Stimulated activated CD4-positive, alpha-beta T cell treated with anti-CD3 and anti-CD28 coated beads, Interleukin-4, amount 100 ng/mL, for 1 hour (primary cell): ENCODE results near the gene LRRC70.
"Not testable (repeated sequence)": the region's sequence is repeated elsewhere in the genome, so short reads cannot be mapped to it uniquely, and the experiment has no call there.

Experiments
- DNase-seq: peaks from one replicate; pipeline ENCODE4 v3.0.0-alpha.2; 2020

Gene LRRC70

GRCh38 chr5:62608529-62609511, 30.2 kb downstream of the LRRC70 start:
- DNase-seq = no peak

- no peak for DNase-seq
Measured at GRCh38 chr5:62614355-62614754, 35.7 kb downstream of the LRRC70 start.

GRCh38 chr5:62616615-62617277, 38.1 kb downstream of the LRRC70 start:
- DNase-seq = no peak

- DNase-seq = no peak
Measured at GRCh38 chr5:62617943-62618342, 39.3 kb downstream of the LRRC70 start.

GRCh38 chr5:62620761-62621160, 42.1 kb downstream of the LRRC70 start:
- no peak for DNase-seq

- no peak for DNase-seq
Measured at GRCh38 chr5:62621280-62621679, 42.7 kb downstream of the LRRC70 start.

GRCh38 chr5:62623271-62623670, 44.7 kb downstream of the LRRC70 start:
- no peak for DNase-seq

GRCh38 chr5:62624436-62624835, 45.8 kb downstream of the LRRC70 start:
- DNase-seq = not testable (repeated sequence)

- no peak for DNase-seq
Measured at GRCh38 chr5:62626534-62626933, 47.9 kb downstream of the LRRC70 start.

GRCh38 chr5:62627121-62627520, 48.5 kb downstream of the LRRC70 start:
- DNase-seq = no peak

GRCh38 chr5:62627901-62628300, 49.3 kb downstream of the LRRC70 start:
- DNase-seq = no peak
